Testis (tissue), 2 donors: ENCODE measurements around the gene LCMT2.

ENCODE experiments used
- POLR2A ChIP-seq: fragments of 450-650 bp; IDR thresholded peaks from one replicate; pipeline ENCODE4 v1.6.1; 2017; ENCODE audit warnings: antibody characterized with exemption, mild to moderate bottlenecking, moderate library complexity
- TF ChIP-seq, protein P1 (sequence below), 3 experiments: fragments of 450-650 bp in 2 of 3; fragments of 200-600 bp in 1 of 3; sonication (generic) in 1 of 3; IDR thresholded peaks; one replicate each; pipeline ENCODE4 v1.5.1; 2016 to 2019; ENCODE audit warnings: antibody characterized with exemption in 3 of 3, mild to moderate bottlenecking in 2 of 3, moderate library complexity in 1 of 3

DNA sequence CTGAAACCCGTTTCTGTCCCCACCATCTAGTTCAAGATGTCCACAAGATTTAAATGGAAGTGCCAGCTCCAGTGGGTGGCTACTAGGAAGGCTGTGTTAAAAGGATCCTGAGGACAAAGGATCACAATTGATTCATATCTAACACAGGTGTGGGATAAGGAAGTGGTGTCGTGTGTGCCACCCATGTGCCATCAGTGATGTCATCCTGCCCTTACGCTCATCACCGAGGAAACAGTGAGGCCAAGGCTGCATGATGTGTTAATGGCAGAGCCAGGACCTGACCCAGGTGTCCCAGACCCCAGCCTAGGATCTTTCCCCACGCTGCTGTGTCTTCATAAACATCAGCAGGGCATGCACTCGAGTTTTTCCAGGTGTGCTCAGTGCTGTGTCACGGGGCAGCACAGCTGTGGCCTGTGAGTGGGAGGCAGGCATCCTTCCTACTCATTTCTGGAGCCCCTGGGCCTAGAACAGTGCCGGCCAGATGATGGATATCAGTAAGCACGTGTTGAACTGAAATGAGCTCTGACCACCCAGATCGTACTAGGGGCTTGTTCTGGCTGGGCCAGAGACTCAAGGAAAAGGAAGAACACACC lies 53.0 kb downstream of the LCMT2 start:
- TF ChIP-seq, protein P1, sequence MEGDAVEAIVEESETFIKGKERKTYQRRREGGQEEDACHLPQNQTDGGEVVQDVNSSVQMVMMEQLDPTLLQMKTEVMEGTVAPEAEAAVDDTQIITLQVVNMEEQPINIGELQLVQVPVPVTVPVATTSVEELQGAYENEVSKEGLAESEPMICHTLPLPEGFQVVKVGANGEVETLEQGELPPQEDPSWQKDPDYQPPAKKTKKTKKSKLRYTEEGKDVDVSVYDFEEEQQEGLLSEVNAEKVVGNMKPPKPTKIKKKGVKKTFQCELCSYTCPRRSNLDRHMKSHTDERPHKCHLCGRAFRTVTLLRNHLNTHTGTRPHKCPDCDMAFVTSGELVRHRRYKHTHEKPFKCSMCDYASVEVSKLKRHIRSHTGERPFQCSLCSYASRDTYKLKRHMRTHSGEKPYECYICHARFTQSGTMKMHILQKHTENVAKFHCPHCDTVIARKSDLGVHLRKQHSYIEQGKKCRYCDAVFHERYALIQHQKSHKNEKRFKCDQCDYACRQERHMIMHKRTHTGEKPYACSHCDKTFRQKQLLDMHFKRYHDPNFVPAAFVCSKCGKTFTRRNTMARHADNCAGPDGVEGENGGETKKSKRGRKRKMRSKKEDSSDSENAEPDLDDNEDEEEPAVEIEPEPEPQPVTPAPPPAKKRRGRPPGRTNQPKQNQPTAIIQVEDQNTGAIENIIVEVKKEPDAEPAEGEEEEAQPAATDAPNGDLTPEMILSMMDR (IDR thresholded peaks at IDR 0.05), result no peak
- TF ChIP-seq POLR2A, result no peak
